ENCODE data around the gene USP24.
"Not testable (repeated sequence)": the region's sequence is repeated elsewhere in the genome, so short reads cannot be mapped to it uniquely, and the experiment has no call there.

The USP24 gene

DNA sequence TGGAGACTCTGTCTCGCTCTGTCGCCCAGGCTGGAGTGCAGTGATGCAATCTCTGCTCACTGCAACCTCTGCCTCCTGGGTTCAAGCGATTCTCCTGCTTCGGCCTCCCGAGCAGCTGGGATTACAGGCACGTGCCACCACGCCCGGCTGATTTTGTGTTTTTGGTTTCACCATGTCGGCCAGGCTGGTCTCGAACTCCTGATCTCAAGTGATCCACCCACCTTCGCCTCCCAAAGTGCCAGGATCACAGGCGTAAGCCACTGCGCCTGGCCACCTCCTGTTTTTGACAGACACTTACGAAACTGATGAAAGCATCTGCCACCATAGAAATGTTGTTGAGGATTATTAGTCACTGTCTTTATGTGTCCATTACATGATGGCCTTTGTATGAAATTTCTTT, 106.2 kb downstream of the USP24 start:
- not testable (repeated sequence) for DNase-seq

DNA sequence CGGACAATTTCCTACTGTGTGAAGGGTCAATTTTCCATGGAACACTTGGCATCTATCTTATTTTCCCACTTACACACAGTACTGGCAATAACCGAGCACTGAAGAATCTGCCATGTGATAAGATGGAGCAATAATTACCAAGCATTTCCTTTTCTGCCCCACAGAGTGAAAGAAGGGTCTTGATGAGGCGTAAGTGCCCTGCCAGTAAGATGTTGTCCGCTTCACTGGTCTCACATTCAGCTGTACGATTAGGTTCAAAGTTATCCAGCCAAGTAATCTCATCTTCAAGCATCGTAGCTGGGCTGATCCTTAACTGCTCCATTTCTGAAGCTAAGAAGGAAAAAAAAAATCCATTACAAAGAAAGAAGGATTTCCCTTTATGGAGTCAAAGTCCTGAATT, 108.1 kb downstream of the USP24 start:
- no peak for DNase-seq

DNA sequence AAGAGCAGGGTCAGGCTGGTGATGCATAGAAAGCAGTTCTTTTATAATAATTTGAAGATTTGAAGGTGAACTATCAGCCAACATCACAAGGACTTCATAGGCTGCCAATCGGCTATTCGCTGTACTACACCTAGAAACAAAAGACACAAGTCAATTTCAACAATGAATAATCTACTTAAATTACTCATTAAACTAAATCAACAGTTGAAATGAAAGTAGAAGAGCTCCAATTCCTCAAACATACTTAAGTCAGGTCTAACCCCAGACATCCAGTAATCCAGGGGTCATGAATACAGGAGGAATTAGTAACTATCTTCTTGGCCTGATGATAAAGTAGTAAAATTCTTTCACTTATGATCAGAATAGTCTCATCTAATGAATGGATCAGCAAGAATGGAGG, 111.3 kb downstream of the USP24 start:
- DNase-seq, result no peak

DNA sequence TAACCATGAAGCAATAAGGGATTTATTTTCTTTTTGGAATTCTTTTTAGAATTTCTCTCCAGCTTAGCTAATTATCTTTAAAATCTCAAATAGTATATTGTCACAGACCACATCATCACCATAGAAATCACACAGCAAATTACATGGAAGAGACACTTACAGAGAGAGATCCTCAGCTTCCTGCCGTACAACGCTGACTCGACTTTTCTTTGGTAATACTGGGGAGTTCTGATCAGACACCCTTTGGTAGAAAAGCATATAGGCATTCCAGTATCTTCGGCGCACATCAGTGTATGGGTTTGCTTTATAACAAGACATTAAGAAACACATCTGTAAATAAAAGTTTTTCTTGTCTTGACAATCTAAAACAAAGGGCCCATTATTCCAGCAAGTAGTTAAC, 120.1 kb downstream of the USP24 start:
- no peak for DNase-seq

DNA sequence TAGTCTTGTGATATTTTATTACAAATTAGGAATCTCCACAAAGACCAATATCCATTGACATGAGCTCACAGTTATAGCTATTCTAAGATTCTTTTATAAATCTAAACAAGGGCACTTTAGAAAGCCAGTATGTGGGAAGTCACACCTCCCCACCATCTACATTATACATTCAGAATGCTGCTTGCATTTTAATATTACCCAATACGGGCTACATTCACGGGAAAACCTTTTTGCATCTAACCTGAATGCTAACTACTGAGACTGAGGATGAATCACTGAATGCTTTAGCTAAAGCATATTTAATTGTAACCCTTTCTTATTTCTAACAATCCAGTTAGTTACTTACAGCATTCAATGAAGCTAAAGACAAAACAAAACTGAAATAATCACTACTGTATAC, 122.7 kb downstream of the USP24 start:
- no peak for DNase-seq

GRCh38 chr1:55089683-55090082, 125.5 kb downstream of the USP24 start:
- no peak for DNase-seq

DNA sequence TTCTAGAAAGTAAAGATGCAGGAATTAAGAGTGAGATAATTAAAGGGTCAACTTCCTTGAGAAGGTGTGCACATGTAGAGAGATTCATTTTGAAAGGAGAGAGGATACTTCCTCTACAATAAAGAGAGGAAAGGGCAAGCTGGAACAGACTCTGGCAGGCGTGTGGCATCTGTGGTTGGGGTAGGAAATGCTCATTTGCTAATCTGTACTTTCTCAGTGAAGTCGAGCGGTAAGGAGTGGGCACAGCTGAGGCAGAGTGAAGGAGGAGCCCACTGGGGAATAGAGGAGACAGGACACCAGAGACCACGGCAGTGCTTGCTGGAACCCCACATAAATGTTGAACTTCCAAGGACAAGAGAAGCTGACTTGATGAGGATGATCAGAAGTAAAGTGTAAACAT, 126.8 kb downstream of the USP24 start:
- DNase-seq, result no peak

DNA sequence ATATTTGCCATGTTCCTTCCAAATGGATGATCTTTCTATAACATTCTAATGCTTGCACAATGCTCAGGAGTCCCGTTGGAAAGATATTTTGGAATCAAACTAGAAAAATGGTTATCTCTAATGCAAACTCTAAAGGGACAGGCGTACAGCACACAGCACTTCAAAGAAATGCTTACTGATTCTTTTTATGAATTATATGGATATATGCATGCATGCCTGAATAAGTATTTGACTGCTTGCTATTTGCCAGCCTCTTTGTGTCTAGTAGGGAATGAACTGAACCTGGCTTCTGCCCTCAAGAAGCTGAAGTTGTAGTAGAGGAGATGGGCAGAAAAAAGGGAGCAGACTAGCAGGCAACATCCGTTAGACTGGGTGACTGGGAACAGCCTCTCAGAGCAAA, 127.7 kb downstream of the USP24 start:
- no peak for DNase-seq

DNA sequence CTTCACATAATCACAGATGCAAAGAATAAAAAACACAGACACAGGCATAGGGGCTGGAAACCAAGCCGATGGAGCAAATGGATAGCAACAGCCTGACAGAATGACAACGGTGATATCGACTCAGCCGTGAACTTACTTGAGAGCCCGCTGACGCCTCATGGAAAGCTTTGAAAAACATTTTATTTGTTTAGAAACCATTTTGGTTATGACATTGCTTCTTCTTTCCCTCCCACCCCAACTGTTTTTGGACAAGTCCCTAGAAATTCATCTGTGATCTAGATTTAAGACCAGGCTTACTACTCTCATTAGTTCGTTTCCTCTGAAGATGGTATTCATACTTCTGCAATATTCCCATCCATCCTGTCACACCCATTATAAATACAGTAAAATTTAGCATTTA, 130.9 kb downstream of the USP24 start:
- DNase-seq, result no peak

GRCh38 chr1:55081905-55082296, 133.3 kb downstream of the USP24 start:
- no peak for DNase-seq

- DNase-seq, result no peak
Measured at GRCh38 chr1:55081188-55081904, 133.8 kb downstream of the USP24 start.

DNA sequence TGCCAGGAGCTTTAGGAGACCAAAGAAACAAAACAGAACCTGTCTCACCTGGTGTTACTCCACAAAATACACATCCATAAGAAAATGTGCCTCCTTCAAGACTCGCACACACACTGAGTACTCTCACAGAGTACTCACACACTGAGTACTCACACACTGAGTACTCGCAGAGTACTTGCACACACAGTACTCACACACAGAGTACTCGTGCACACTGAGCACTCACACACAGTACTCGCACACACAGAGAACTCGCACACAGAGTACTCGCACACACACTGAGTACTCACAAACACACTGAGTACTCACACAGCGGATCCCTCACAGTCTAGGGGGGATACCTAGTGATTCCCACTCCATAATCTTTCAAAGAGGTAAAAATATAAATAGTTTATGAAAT, 135.5 kb downstream of the USP24 start:
- DNase-seq, result no peak

- no peak for DNase-seq
Measured at GRCh38 chr1:55078470-55078869, 136.7 kb downstream of the USP24 start.

DNA sequence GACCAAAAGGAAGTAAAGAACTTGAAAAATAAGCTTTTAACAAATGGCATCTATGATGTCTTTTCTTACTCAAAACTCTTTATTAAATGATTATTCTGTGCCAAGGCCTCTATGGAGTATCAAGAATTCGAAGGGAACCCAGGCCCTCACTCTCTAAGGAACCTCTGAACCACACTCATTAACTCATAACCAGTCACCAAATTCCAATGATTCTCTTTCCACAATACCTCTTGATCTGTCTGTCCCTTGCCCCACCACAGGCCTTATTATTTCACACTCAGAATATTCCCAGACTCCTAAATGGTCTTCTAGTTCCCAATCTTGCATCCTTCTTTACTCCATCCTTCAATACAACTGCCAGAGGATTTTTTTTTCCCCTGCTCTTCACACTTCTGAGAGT, 138.8 kb downstream of the USP24 start:
- DNase-seq, result no peak

DNA sequence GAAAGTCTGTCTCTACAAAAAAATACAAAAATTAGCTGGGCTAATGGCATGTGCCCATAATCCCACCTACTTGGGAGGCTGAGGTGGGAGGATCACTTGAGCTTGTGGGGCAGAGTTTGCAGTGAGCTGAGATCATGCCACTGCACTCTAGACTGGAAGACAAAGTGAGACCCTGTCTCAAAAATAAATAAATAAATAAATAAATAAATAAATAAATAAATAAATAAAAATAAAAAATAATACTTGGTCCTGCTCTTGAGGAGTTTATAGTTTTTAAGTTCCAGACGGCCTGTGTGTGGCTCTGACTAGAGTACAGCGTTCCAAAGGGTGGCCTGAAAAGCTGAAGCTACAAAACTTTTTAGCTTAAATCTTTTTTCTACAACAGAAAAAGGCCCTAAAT, 140.7 kb downstream of the USP24 start:
- DNase-seq, result no peak

GRCh38 chr1:55073187-55073916, 141.8 kb downstream of the USP24 start:
- no peak for DNase-seq

- DNase-seq, result no peak
Measured at GRCh38 chr1:55071477-55071876, 143.7 kb downstream of the USP24 start.

GRCh38 chr1:55070293-55071164, 144.6 kb downstream of the USP24 start:
- no peak for DNase-seq

- DNase-seq, result no peak
Measured at GRCh38 chr1:55069280-55069679, 145.9 kb downstream of the USP24 start.

DNA sequence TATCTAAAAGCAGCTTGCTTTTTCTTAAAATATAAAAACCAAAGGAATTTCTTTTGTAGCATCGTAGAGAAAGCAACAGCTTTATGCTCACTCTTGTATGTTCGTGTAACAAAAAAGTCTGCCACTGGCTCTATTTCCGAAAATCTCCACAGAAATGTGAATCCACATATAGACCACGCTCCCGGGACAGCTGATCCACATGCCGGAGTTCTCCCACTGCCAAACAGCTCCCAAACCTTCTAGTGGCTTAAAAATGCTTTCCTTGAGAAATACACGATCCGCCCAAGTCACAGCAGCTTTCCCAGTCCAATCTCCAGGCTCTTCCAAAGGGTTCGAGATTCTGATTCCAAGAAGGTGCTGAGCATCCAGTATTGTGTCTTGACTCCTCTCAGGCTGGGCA, 146.5 kb downstream of the USP24 start:
- no peak for DNase-seq

GRCh38 chr1:55067914-55068313, 147.2 kb downstream of the USP24 start:
- DNase-seq, result no peak

DNA sequence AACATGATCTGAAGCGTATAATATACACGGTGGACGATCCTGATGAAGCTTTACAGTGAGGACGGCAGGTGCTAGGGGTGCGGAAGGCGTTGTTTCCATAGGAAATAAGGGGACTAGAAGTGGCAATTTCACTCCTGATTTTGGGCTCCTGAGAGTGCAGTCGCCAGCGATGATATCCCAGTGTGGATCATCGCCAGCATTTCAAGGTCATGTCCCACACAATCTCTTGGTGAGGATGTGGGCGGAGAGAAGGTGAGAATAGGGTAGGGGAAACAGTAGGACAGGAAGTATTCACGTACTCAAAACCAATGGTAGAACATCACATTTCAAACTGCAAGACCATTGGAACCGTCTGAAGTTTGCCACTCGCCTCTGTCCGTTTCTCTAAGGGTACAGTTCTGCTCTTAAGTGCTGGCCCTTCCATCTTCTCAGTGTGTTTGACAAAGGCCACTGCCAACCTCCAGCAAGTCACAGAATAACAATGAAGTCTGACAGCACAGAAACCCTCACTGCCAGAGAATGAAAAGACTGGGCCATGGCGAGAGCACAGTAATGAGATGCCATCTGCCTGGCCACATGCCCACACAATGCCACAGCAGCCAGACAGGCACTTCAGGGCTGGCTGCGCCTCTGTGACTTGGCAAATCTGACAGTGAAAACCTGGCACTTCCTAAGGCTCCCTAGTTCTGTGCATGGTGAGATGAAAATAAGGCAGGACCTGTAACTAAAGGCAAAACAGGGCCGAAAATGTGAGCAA, 148.0 kb downstream of the USP24 start:
- DNase-seq, result no peak

GRCh38 chr1:55065648-55066047, 149.5 kb downstream of the USP24 start:
- no peak for DNase-seq
